ENCODE measurements around the gene S1PR1.

DNA sequence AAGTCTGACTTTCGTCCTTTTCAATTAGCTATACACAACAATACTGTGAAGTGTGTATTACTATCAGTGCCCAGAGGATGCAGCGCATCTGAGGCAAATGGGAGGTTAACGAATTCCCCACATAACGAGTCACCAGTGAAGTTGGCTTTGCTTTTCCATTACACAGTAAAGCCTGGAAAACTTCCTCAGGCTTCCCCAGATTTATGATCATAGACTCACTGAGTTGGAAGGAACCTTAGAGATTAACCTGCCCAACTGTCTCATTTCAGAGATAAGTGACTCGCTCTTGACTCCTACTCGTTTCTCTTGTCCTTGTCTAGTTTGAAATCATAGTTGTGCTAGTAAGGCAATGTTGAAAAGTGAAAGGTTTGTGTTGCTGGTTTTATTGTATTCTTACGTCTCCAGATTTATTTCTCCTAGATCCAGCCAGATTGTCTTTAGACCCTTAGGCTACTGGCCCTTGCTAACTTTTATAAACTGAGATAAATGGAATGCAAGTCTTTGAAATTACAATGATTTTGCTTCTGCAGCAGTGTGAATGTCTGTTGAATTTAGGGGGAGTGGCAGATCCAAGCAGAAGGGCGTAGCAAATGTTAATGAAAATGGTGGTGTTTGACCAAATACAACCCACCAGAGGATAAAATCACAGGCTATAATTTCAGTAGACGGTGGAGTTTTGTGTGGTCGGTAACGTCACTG, 17.3 kb downstream of the S1PR1 start:
- no peak for TF ChIP-seq TOX (CRISPR knock-in tag; IDR thresholded peaks at IDR 0.05; ENCODE audit: borderline replicate concordance)
- TF ChIP-seq, protein P1, sequence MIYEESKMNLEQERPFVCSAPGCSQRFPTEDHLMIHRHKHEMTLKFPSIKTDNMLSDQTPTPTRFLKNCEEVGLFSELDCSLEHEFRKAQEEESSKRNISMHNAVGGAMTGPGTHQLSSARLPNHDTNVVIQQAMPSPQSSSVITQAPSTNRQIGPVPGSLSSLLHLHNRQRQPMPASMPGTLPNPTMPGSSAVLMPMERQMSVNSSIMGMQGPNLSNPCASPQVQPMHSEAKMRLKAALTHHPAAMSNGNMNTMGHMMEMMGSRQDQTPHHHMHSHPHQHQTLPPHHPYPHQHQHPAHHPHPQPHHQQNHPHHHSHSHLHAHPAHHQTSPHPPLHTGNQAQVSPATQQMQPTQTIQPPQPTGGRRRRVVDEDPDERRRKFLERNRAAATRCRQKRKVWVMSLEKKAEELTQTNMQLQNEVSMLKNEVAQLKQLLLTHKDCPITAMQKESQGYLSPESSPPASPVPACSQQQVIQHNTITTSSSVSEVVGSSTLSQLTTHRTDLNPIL (CRISPR knock-in tag; IDR thresholded peaks at IDR 0.05; ENCODE audit: low read depth), result no peak
- no peak for TF ChIP-seq TCF4 (CRISPR knock-in tag; IDR thresholded peaks at IDR 0.05; ENCODE audit: borderline replicate concordance)
- no peak for TF ChIP-seq ZFP3 (CRISPR knock-in tag; IDR thresholded peaks at IDR 0.05)
- TF ChIP-seq CSRNP3 (CRISPR knock-in tag; IDR thresholded peaks at IDR 0.05), result no peak
- TF ChIP-seq, protein P2, sequence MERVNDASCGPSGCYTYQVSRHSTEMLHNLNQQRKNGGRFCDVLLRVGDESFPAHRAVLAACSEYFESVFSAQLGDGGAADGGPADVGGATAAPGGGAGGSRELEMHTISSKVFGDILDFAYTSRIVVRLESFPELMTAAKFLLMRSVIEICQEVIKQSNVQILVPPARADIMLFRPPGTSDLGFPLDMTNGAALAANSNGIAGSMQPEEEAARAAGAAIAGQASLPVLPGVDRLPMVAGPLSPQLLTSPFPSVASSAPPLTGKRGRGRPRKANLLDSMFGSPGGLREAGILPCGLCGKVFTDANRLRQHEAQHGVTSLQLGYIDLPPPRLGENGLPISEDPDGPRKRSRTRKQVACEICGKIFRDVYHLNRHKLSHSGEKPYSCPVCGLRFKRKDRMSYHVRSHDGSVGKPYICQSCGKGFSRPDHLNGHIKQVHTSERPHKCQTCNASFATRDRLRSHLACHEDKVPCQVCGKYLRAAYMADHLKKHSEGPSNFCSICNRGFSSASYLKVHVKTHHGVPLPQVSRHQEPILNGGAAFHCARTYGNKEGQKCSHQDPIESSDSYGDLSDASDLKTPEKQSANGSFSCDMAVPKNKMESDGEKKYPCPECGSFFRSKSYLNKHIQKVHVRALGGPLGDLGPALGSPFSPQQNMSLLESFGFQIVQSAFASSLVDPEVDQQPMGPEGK (CRISPR knock-in tag; IDR thresholded peaks at IDR 0.05; ENCODE audit: borderline replicate concordance), result no peak
- TF ChIP-seq SNAI2 (CRISPR knock-in tag; IDR thresholded peaks at IDR 0.05), result no peak
- no peak for TF ChIP-seq ZFP30 (CRISPR knock-in tag; IDR thresholded peaks at IDR 0.05)
